Fibroblast of mammary gland (primary cell): Measurements from ENCODE around the gene ROS1.
"Not testable (repeated sequence)": the region's sequence is repeated elsewhere in the genome, so short reads cannot be mapped to it uniquely, and the experiment has no call there.

Source experiments
- DNase-seq: peaks from one replicate; pipeline ENCODE4 v3.0.0-alpha.2; 2010; ENCODE audit warnings: low read depth
- H3K4me3 ChIP-seq: 2 replicates; pipeline ENCODE4 v1.5.1; 2011; ENCODE audit warnings: low read depth, mild to moderate bottlenecking, low read length, moderate library complexity; ENCODE audit not compliant: control insufficient read depth
- CTCF ChIP-seq: conservative IDR thresholded peaks from 2 replicates; pipeline ENCODE4 v1.5.1; 2011; ENCODE audit warnings: low read depth, low read length, inconsistent platforms; ENCODE audit not compliant: control insufficient read depth, insufficient read depth

The ROS1 gene

GRCh38 chr6:117451671-117452070 is 25.9 kb upstream of the ROS1 start:
- DNase-seq = no peak
- no peak overlapping the region for H3K4me3 ChIP-seq
- TF ChIP-seq CTCF = no peak

GRCh38 chr6:117449549-117450439 is 24.1 kb upstream of the ROS1 start:
- no peak overlapping the region for H3K4me3 ChIP-seq
- peak; percentile 70 for TF ChIP-seq CTCF
- peak; percentile 85 for DNase-seq

GRCh38 chr6:117448732-117449485 is 23.2 kb upstream of the ROS1 start:
- TF ChIP-seq CTCF = no peak
- no peak overlapping the region for H3K4me3 ChIP-seq
- peak; percentile 94 for DNase-seq

GRCh38 chr6:117448011-117448410 is 22.3 kb upstream of the ROS1 start:
- DNase-seq = no peak
- no peak for TF ChIP-seq CTCF
- no peak overlapping the region for H3K4me3 ChIP-seq

GRCh38 chr6:117446861-117447260 is 21.1 kb upstream of the ROS1 start:
- peak; percentile 24 for DNase-seq
- H3K4me3 ChIP-seq = no peak overlapping the region

GRCh38 chr6:117444600-117444999 is 18.9 kb upstream of the ROS1 start:
- no peak overlapping the region for H3K4me3 ChIP-seq
- peak; percentile 91 for DNase-seq

More at GRCh38 chr6:117446861-117447260, 21.1 kb upstream of the ROS1 start:
- TF ChIP-seq CTCF = no peak

GRCh38 chr6:117442313-117442712 is 16.6 kb upstream of the ROS1 start:
- DNase-seq = peak; percentile 38
- H3K4me3 ChIP-seq = not testable (repeated sequence)

More at GRCh38 chr6:117444600-117444999, 18.9 kb upstream of the ROS1 start:
- no peak for TF ChIP-seq CTCF
